Measurements from ENCODE around the gene ZSCAN20.

DNA sequence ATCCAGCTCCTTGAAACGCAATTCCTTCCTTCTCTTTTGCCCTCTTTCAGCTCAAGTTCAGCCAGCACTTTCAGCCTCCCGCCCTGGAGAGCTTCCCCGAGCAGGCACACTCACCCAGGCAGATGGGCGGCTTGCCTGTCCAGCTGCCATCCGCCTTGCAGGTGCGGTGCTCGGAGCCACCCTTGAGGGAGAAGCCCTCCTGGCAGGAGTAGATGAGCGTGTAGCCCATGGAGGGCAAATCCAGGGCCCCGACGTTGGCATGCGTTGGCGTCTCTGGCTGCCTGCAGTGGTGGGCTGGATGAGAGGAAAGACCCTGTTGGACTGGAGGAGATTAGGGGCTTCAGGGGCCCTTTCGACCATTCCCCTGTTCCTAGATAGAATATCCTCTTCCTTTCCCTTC, 60.5 kb downstream of the ZSCAN20 start:
- TF ChIP-seq CTCF (conservative IDR thresholded peaks at IDR 0.05; ENCODE audit: low read length) (no peak), EZH2phosphoT487 (IDR thresholded peaks at IDR 0.05; ENCODE audit: borderline replicate concordance, low read depth, low read length) (no peak)

Data from OCI-LY7 (cell line).